NCI-H226 (cell line): ENCODE results near the gene GLRX2.
A peak's percentile ranks its signal among the peaks of the same experiment; 100 is the strongest.
"Not testable (repeated sequence)": the region's sequence is repeated elsewhere in the genome, so short reads cannot be mapped to it uniquely, and the experiment has no call there.

Experiments used
- DNase-seq: peaks from one replicate; pipeline ENCODE4 v3.0.0-alpha.2; 2015

The GLRX2 gene

GRCh38 chr1:193104907-193105820, at the start of gene GLRX2:
Gene GLRX2 (minus strand): TSS chr1:193105414. CDS start chr1:193105382, 32 bp downstream.
- peak; percentile 84 for DNase-seq

GRCh38 chr1:193144999-193145398, 39.8 kb upstream of the GLRX2 start:
- DNase-seq: no peak

- DNase-seq: no peak
Measured at GRCh38 chr1:193144361-193144938, 39.2 kb upstream of the GLRX2 start.

GRCh38 chr1:193143285-193143684, 38.1 kb upstream of the GLRX2 start:
- no peak for DNase-seq

- no peak for DNase-seq
Measured at GRCh38 chr1:193142409-193142808, 37.2 kb upstream of the GLRX2 start.

- DNase-seq: no peak
Measured at GRCh38 chr1:193141804-193142203, 36.6 kb upstream of the GLRX2 start.

- no peak for DNase-seq
Measured at GRCh38 chr1:193140254-193140653, 35.0 kb upstream of the GLRX2 start.

GRCh38 chr1:193131266-193131860, 26.1 kb upstream of the GLRX2 start:
- DNase-seq: no peak

- DNase-seq: no peak
Measured at GRCh38 chr1:193125369-193125768, 20.2 kb upstream of the GLRX2 start.

GRCh38 chr1:193123751-193124150, 18.5 kb upstream of the GLRX2 start:
- no peak for DNase-seq

- DNase-seq: peak; percentile 90
Measured at GRCh38 chr1:193121616-193122593, 16.7 kb upstream of the GLRX2 start, which contains the start of gene CDC73. Gene CDC73 (plus strand): TSS chr1:193122031. CDS start chr1:193122201, 170 bp downstream.

- DNase-seq: no peak
Measured at GRCh38 chr1:193120604-193121166, 15.5 kb upstream of the GLRX2 start.

- no peak for DNase-seq
Measured at GRCh38 chr1:193118803-193119730, 13.9 kb upstream of the GLRX2 start.

GRCh38 chr1:193118194-193118593, 13.0 kb upstream of the GLRX2 start:
- no peak for DNase-seq

GRCh38 chr1:193117167-193117566, 12.0 kb upstream of the GLRX2 start:
- DNase-seq: not testable (repeated sequence)

GRCh38 chr1:193115629-193116227, 10.5 kb upstream of the GLRX2 start:
- peak; percentile 98 for DNase-seq

GRCh38 chr1:193114485-193115095, 9.4 kb upstream of the GLRX2 start:
- DNase-seq: no peak

- DNase-seq: no peak
Measured at GRCh38 chr1:193113992-193114332, 8.7 kb upstream of the GLRX2 start.

- no peak for DNase-seq
Measured at GRCh38 chr1:193113258-193113991, 8.2 kb upstream of the GLRX2 start.
